Spleen (tissue), 7 donors: ENCODE results near the gene BPIFB1.

ENCODE experiments used
- CTCF ChIP-seq, 11 experiments: fragments of 200-600 bp in 7 of 11; fragments of 450-650 bp in 4 of 11; sonication (generic) in 4 of 11; IDR thresholded peaks in 8 of 11; conservative IDR thresholded peaks in 3 of 11; 1 replicate in 7 of 11; 2 replicates in 4 of 11; pipeline versions ENCODE4 v1.4.0 to v1.8.0; 2016 to 2021; ENCODE audit warnings: antibody characterized with exemption in 11 of 11, inconsistent platforms in 4 of 11, mild to moderate bottlenecking in 1 of 11
- POLR2A ChIP-seq, 3 donors: fragments of 450-650 bp; IDR thresholded peaks; one replicate each; pipeline ENCODE4 v1.5.1; 2017; ENCODE audit warnings: antibody characterized with exemption in 3 of 3, mild to moderate bottlenecking in 1 of 3
- POLR2AphosphoS5 ChIP-seq, 3 donors: sonication (generic); formaldehyde crosslinking; IDR thresholded peaks; one replicate each; pipeline ENCODE4 v1.5.1; 2017; ENCODE audit warnings: antibody characterized with exemption in 3 of 3
- donor health status: DM: no; HTN: no; CAD: no; lungs with moderate emphysema.
- donor health status: DM: no; HTN: no; CAD: no.
- donor health status: DM: no; HTN: no; CAD: no.

DNA sequence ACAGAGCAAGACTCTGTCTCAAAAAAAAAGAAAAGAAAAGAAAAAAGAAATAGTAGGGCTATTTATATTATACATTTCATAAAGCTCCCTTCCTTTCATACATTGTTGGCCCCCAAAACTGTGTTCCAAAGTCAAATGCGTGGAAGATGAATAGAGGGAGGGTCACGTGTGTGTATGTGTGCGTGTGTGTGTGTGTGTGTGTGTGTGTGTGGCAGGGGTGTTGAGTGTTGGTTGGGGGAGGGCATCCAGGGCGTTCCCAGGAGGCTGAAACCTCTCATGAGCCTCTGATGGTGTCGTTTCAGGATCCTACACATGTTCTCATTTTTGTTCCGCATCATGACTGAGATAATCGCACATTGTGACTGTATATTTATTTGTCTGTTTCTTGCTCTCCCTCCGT lies 7.8 kb upstream of the BPIFB1 start:
- TF ChIP-seq POLR2A (IDR thresholded peaks at IDR 0.05), result no peak
- TF ChIP-seq CTCF (IDR thresholded peaks at IDR 0.05 in 8 of 11, conservative IDR thresholded peaks at IDR 0.05 in 3 of 11), result no peak
- no peak for TF ChIP-seq POLR2AphosphoS5 (IDR thresholded peaks at IDR 0.05)
